Measurements from ENCODE around the gene RABGAP1L.

RABGAP1L gene

GRCh38 chr1:174964261-174964971, 805.1 kb downstream of the RABGAP1L start:
- Mint-ChIP-seq H3K27ac (peak overlapping the region; percentile 99), H3K9me3 (no peaks in the 10 kb centered on the region), H3K27me3 (ENCODE audit: low read depth) (no peaks in the 10 kb centered on the region), H3K4me1 (ENCODE audit: low read depth) (peaks cover 46% of the 10 kb centered on the region), H3K4me3 (peak overlapping the region; percentile 92), H3K36me3 (ENCODE audit: low read depth) (peaks cover 3% of the 10 kb centered on the region)

GRCh38 chr1:174964972-174965361, 805.6 kb downstream of the RABGAP1L start:
- Mint-ChIP-seq H3K9me3 (no peaks in the 10 kb centered on the region), H3K36me3 (ENCODE audit: low read depth) (peaks cover 3% of the 10 kb centered on the region), H3K27me3 (ENCODE audit: low read depth) (no peaks in the 10 kb centered on the region), H3K4me1 (ENCODE audit: low read depth) (peaks cover 52% of the 10 kb centered on the region), H3K27ac (peak overlapping the region; percentile 99), H3K4me3 (peak overlapping the region; percentile 92)

- peaks cover 7% of the 10 kb centered on the region for H3K36me3 Mint-ChIP-seq (ENCODE audit: low read depth)
Observed at GRCh38 chr1:174965362-174966007, 806.2 kb downstream of the RABGAP1L start.

GRCh38 chr1:174966008-174966572, 806.8 kb downstream of the RABGAP1L start:
- Mint-ChIP-seq H3K4me1 (ENCODE audit: low read depth) (peaks cover 59% of the 10 kb centered on the region), H3K27ac (peak overlapping the region; percentile 99), H3K36me3 (ENCODE audit: low read depth) (peaks cover 7% of the 10 kb centered on the region), H3K27me3 (ENCODE audit: low read depth) (no peaks in the 10 kb centered on the region), H3K9me3 (no peaks in the 10 kb centered on the region), H3K4me3 (peak overlapping the region; percentile 92)

More at GRCh38 chr1:174965362-174966007, 806.2 kb downstream of the RABGAP1L start:
- Mint-ChIP-seq H3K4me1 (ENCODE audit: low read depth) (peaks cover 57% of the 10 kb centered on the region), H3K4me3 (peak overlapping the region; percentile 92), H3K27me3 (ENCODE audit: low read depth) (no peaks in the 10 kb centered on the region), H3K9me3 (no peaks in the 10 kb centered on the region), H3K27ac (peak overlapping the region; percentile 99)

- H3K36me3 Mint-ChIP-seq (ENCODE audit: low read depth): peaks cover 22% of the 10 kb centered on the region
- peaks cover 73% of the 10 kb centered on the region for H3K4me1 Mint-ChIP-seq (ENCODE audit: low read depth)
- H3K27ac Mint-ChIP-seq: peak overlapping the region; percentile 92
- peak overlapping the region; percentile 75 for H3K4me3 Mint-ChIP-seq
- H3K27me3 Mint-ChIP-seq (ENCODE audit: low read depth): no peaks in the 10 kb centered on the region
- no peaks in the 10 kb centered on the region for H3K9me3 Mint-ChIP-seq
Observed at GRCh38 chr1:174967845-174968705, 808.8 kb downstream of the RABGAP1L start.

GRCh38 chr1:174968750-174969244, 809.5 kb downstream of the RABGAP1L start:
- no peaks in the 10 kb centered on the region for H3K27me3 Mint-ChIP-seq (ENCODE audit: low read depth)
- no peaks in the 10 kb centered on the region for H3K9me3 Mint-ChIP-seq
- peaks cover 66% of the 10 kb centered on the region for H3K4me1 Mint-ChIP-seq (ENCODE audit: low read depth)
- peak overlapping the region; percentile 75 for H3K4me3 Mint-ChIP-seq
- peak overlapping the region; percentile 92 for H3K27ac Mint-ChIP-seq
- H3K36me3 Mint-ChIP-seq (ENCODE audit: low read depth): peaks cover 25% of the 10 kb centered on the region

- Mint-ChIP-seq H3K4me3 (peak overlapping the region; percentile 75), H3K27ac (peak overlapping the region; percentile 92)
Observed at GRCh38 chr1:174969977-174970376, 810.7 kb downstream of the RABGAP1L start.

GRCh38 chr1:174971466-174971865, 812.1 kb downstream of the RABGAP1L start:
- Mint-ChIP-seq H3K4me1 (ENCODE audit: low read depth) (peaks cover 58% of the 10 kb centered on the region), H3K27ac (peak overlapping the region; percentile 67), H3K4me3 (peak overlapping the region; percentile 57)

More at GRCh38 chr1:174969977-174970376, 810.7 kb downstream of the RABGAP1L start:
- H3K27me3 Mint-ChIP-seq (ENCODE audit: low read depth): no peaks in the 10 kb centered on the region
- peaks cover 61% of the 10 kb centered on the region for H3K4me1 Mint-ChIP-seq (ENCODE audit: low read depth)
- peaks cover 33% of the 10 kb centered on the region for H3K36me3 Mint-ChIP-seq (ENCODE audit: low read depth)
- H3K9me3 Mint-ChIP-seq: no peaks in the 10 kb centered on the region

GRCh38 chr1:174971902-174972301, 812.6 kb downstream of the RABGAP1L start:
- Mint-ChIP-seq H3K9me3 (no peaks in the 10 kb centered on the region), H3K4me3 (no peak overlapping the region), H3K36me3 (ENCODE audit: low read depth) (peaks cover 50% of the 10 kb centered on the region), H3K4me1 (ENCODE audit: low read depth) (peaks cover 61% of the 10 kb centered on the region), H3K27me3 (ENCODE audit: low read depth) (no peaks in the 10 kb centered on the region), H3K27ac (peak overlapping the region; percentile 67)

More at GRCh38 chr1:174971466-174971865, 812.1 kb downstream of the RABGAP1L start:
- no peaks in the 10 kb centered on the region for H3K27me3 Mint-ChIP-seq (ENCODE audit: low read depth)
- no peaks in the 10 kb centered on the region for H3K9me3 Mint-ChIP-seq
- peaks cover 45% of the 10 kb centered on the region for H3K36me3 Mint-ChIP-seq (ENCODE audit: low read depth)

GRCh38 chr1:174974711-174975119, 815.4 kb downstream of the RABGAP1L start:
- no peaks in the 10 kb centered on the region for H3K27me3 Mint-ChIP-seq (ENCODE audit: low read depth)
- H3K27ac Mint-ChIP-seq: no peak overlapping the region
- peaks cover 69% of the 10 kb centered on the region for H3K36me3 Mint-ChIP-seq (ENCODE audit: low read depth)
- H3K4me1 Mint-ChIP-seq (ENCODE audit: low read depth): peaks cover 53% of the 10 kb centered on the region
- H3K4me3 Mint-ChIP-seq: no peak overlapping the region
- no peaks in the 10 kb centered on the region for H3K9me3 Mint-ChIP-seq

GRCh38 chr1:174975764-174976163, 816.4 kb downstream of the RABGAP1L start:
- Mint-ChIP-seq H3K4me1 (ENCODE audit: low read depth) (peaks cover 45% of the 10 kb centered on the region), H3K36me3 (ENCODE audit: low read depth) (peaks cover 71% of the 10 kb centered on the region), H3K27ac (no peak overlapping the region), H3K4me3 (no peak overlapping the region), H3K9me3 (no peaks in the 10 kb centered on the region), H3K27me3 (ENCODE audit: low read depth) (no peaks in the 10 kb centered on the region)

GRCh38 chr1:174976436-174977108, 817.3 kb downstream of the RABGAP1L start:
- no peak overlapping the region for H3K4me3 Mint-ChIP-seq
- H3K4me1 Mint-ChIP-seq (ENCODE audit: low read depth): peaks cover 44% of the 10 kb centered on the region
- H3K36me3 Mint-ChIP-seq (ENCODE audit: low read depth): peaks cover 73% of the 10 kb centered on the region
- no peak overlapping the region for H3K27ac Mint-ChIP-seq
- no peaks in the 10 kb centered on the region for H3K9me3 Mint-ChIP-seq
- H3K27me3 Mint-ChIP-seq (ENCODE audit: low read depth): no peaks in the 10 kb centered on the region

GRCh38 chr1:174982971-174983689, 823.8 kb downstream of the RABGAP1L start:
- H3K4me1 Mint-ChIP-seq (ENCODE audit: low read depth): peaks cover 20% of the 10 kb centered on the region
- H3K27me3 Mint-ChIP-seq (ENCODE audit: low read depth): no peaks in the 10 kb centered on the region
- H3K4me3 Mint-ChIP-seq: no peak overlapping the region
- H3K36me3 Mint-ChIP-seq (ENCODE audit: low read depth): peaks cover 55% of the 10 kb centered on the region
- no peak overlapping the region for H3K27ac Mint-ChIP-seq
- H3K9me3 Mint-ChIP-seq: no peaks in the 10 kb centered on the region

Data from T-helper 1 cell treated with Interleukin-12 subunit alpha and Interleukin-12 subunit beta and Interleukin-4 antibody, amounts not matched to agents 30 μg/mL and 1 μg/mL, for 36 hours (primary cell).